GM21529 (cell line): Measurements from ENCODE around the gene F5.
A peak's percentile ranks its signal among the peaks of the same experiment; 100 is the strongest.

ENCODE experiments used
- ATAC-seq: cut with Tn5 transposase; IDR thresholded peaks from one replicate; pipeline ENCODE4 v1.9.1; 2021; ENCODE audit not compliant: unreplicated experiment

Gene F5

DNA sequence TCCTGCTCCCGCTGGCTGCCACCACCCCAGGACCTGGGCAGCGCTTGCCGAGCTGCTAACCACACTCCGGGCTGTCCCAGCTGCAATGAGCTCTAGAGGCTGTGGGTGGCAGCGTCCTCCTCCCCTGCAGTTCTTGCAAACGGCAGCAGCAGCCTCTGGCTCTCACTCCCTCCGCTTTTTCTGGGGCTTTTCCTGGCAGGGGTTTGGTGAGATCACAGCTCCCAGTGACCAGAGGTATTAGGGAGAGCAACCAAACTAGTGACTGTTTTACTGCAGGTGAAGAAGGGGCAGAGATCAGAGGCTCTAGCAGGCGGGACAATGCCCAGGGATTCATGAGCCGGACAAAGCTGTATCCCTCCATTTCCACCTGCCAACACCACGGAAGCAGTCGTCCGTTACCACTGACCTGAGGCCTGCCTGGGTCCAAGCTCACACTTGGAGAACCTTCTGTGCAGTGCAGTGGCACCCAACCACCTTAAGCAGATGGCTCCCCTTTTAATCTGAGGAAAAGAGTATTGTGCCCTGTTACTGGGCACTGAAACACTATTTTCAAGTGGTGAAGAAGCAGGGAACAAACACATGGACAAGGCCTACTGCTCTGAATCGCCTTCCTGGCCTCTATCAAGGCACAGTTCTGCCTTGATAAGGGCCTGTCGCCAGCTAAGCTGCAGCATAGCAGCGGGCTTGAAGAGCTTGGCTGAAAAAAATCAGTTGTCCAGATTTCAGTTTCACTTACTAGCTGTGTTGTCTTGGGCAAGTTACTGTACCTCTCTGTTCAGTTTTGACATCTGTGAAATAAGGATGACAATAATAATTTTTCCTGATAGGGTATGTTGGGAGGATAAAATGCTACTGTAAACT lies at the start of gene F5:
Gene F5 (minus strand): TSS at position 87 of the 861 bp plus-strand sequence. CDS start 95 bp downstream, outside the sequence.
- peak; percentile 98 for ATAC-seq

DNA sequence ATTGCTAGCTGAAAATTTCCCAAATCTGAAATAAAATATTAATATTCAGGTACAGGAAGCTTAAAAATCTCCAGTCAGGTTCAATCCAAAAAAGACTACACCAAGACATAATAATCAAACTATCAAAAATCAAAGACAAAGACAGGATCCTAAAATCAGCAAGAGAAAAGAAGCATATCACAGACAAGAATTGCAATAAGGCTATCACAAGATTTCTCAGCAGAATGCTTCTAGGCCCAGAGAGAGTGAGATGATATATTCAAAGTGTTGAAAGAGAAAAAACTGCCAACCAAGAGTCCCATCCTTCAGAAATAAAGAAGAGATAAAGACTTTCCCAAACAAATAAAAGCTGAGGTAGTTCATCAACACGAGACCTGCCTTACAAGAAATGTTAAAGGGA lies 48.6 kb upstream of the F5 start:
- ATAC-seq, result no peak

DNA sequence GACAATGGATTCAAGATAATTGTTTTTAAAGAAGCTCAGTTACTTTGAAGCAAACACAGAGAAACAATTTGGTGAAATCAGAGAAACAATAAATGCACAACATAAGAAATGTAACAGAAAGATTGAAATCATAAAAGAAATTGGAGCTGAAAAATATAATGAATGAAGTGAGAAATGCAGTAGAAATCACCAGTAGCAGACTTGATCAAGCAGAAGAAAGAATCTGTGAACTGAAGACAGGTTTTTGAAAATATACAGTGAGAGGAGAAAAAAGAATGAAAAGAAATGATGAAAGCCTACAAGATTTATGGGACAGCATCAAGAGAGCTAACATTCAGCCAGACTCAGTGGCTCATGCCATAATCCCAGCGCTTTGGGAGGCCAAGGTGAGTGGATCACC lies 47.9 kb upstream of the F5 start:
- ATAC-seq, result no peak

DNA sequence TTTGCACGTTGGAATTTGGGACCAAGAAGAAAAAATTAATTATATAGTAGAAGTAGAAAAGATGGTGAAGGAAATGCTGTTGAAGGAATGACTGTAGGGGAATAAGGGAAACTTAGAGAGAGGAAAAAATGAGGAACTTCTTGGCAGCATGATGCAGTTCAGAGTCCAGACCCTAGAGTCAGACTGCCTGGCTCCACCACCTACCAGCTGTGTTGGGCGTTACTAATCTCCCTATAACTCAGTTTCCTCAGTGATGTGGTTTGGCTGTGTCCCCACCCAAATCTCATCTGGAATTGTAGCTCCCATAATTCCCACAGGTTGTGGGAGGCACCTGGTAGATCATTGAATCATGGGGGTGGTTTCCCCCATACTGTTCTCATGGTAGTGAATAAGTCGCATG lies 45.0 kb upstream of the F5 start:
- ATAC-seq, result no peak

DNA sequence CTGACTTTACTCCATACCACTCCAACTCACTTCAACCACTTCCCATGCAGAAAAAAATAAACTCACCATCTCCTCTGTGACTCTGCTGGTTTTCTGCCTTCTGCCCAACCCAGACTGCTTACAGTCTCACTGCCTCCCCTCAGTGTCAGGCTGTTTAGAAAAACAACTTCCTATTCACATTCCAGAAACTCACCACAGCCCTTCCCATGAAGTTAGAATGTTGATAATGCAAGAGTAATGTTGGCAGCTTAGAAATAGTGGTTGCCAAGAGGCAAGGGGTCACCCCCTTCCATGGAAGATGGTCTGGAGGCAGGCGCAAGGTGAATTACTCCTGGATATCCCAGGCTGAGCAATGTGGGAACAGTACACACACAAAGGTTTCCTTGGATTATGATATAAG lies 43.7 kb upstream of the F5 start, which contains the start of gene SELP:
Gene SELP (minus strand): TSS at position 119 of the 400 bp plus-strand sequence. CDS start 50 bp downstream, at position 69.
- ATAC-seq, result no peak

DNA sequence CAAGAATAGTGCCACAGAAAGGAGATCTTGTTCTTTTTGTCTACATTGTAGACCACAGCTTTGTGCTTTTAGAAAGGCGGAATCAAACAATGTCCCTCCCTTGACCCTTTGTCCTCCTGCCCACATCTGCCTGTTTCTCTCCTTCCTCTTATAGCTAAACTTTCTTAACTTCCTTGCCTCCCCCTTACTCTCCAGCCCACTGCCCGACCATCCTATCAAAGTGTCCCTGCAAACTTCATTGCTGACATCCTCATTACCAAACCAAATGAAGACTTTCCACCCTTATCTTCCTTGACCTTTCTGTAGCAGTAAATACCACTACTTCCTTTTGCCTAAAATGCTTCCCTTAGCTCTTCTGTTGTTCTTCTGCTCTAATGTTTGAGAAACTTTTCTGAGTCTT lies 38.6 kb upstream of the F5 start:
- no peak for ATAC-seq

DNA sequence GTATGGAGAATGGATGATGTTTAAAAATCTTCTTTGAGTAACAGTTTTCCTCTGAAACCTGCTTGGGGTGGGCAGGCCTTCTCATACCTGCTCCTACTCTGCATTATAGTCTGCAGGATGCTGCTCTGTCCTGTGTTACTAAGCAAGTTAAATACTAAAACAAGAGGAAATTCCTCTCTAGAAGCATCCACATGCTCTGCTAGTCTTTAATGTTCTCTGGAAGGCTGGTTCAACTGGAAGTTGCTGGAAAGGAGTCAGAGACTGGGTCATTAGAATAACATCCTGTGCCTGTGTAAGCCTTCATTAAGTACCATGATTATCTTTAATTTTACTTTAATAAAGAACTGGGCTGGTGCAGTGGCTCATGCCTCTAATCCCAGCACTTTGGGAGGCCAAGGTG lies 37.8 kb upstream of the F5 start:
- ATAC-seq, result no peak

DNA sequence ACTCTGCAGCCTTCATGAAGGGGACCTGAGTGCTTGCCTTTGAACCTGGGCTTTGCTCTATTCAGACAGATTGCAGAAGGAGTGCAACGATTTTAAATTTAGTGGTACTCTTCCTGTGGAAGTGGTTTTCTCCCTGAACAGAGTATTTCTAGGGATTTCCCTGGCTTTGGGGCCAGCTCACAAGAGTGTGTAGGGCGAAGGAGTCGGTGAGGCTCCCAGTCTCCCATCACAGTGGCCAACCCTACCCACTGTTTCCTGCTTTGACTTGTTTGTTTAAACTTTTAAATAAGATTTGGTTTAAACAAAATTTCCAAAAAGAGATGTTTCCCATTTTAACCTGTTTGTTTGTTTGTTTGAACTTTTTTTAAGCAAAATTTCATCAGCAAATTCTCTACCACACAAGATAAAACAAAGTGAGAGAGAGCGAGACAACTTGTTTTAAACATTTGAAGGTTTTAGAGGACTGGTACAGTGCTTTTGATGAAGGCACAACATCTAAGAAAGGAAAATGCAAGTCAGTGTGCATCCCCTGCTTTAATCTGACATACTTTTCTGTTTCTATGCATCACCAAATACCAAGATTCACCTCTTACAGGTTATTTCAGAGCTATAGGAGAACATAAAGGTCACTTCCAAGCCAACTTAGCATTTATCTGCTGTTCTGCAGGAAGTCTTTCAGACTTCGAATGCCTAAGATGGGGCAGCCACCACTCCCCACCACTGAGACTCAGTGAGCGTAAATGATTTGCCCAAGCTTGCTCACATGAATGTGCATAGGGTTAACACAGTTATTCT lies 37.0 kb upstream of the F5 start:
- ATAC-seq, result no peak

DNA sequence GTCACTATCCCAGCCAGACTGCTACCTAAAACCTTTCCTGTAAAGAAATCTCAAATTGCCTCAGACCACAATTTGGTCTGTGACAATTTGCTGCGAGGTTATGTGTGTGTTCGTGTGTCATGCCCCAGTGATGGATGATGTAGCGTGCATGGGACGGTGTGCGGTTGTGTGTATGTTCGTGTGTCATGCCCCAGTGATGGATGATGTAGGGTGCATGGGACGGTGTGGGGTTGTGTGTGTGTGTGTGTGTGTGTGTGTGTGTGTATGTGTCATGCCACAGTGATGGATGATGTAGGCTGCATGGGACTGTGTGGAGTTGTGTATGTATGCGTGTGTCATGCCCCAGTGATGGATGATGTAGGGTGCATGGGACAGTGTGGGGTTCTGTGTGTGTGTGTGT lies 34.3 kb upstream of the F5 start:
- ATAC-seq, result no peak

DNA sequence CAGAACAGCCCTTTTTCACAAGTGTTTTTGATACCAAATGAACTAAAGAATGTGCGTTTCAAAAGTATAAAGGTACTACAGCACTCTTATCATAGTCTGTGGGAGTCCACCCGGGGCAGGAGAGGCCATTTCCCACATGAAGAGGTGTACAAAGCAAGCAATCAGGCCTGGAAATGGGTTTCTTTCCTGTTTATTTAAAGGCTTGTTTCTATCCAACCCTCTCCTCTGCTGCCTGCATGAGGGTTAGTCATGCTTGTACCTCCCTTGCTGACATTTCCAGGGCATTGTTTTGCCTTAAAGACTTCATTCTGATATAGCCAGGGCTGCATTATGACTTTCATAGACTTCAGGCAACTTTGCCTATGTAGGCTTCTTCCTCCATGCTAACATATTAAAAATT lies 32.1 kb upstream of the F5 start:
- ATAC-seq, result no peak

DNA sequence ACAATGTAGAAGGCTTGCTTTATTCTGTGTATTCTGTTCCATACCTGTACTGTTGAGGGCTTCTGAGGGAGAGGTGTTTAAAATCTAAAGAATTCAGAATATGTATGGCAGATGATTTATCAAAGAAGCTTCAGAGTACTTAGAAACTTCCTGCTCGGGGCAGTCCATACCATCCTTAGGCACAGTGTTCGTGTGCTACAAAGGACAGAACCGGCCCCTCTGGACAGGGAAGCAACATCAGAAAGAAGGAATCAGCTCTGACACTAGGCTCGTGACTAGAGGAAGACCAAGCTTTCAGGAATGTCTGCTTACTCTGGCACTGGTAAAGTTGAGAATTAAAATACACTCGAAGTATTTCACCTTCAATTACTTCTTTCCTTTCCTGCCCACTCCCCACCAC lies 29.5 kb upstream of the F5 start:
- no peak for ATAC-seq

DNA sequence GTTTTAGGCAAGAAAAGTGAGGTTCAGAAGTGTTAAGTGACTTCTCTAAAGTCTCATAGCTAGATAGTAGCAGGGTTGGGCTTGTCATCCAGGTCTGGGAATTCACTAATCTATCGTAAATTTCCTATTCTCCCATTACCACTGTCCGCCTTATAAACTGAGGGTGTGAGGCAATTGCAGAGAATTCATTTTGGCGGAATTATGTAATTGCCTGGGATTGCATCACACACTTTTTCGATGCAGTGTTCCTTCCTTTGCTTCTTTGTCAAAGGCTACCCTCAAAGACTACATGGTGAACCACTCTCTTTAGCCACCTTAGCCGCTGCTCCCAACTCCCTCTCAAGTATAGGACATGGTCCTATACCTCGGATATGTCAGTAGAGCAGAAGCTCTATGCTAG lies 24.6 kb upstream of the F5 start:
- no peak for ATAC-seq

DNA sequence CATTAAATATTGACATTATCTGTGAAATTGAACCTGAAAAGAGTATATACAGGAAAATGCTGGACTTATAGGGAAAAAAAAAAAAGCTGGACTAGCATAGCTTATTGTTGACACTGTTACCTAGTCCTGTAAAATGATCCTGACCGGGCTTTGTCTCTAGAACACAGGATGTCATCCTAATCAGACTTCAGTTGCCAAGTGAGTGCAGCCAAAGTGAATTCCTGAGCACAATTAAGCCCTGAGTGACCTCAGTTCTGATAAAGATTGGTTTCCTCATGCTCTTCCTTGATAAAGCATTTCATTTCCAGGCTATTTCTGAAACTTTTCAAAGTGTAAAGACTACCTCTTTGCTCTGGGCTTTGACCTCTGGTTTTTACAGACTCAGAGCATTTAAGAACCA lies 23.8 kb upstream of the F5 start:
- ATAC-seq, result no peak

DNA sequence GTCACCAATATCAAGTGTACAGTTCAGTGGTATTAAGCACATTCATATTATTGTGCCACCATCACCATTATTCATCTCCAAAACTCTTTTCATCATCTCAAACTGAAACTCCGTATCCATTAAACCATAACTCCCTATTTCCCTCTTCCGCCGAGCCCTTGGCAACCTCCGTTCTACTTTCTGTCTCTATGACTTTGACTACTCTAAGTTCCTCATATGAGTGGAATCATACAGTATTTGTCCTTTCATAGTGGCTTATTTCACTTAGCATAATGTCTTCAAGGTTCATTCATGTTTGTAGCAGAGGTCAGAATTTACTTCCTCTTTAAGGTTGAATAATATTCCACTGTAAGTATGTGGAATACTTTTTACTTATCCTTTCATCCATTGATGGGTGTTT lies 21.9 kb upstream of the F5 start:
- ATAC-seq, result no peak

DNA sequence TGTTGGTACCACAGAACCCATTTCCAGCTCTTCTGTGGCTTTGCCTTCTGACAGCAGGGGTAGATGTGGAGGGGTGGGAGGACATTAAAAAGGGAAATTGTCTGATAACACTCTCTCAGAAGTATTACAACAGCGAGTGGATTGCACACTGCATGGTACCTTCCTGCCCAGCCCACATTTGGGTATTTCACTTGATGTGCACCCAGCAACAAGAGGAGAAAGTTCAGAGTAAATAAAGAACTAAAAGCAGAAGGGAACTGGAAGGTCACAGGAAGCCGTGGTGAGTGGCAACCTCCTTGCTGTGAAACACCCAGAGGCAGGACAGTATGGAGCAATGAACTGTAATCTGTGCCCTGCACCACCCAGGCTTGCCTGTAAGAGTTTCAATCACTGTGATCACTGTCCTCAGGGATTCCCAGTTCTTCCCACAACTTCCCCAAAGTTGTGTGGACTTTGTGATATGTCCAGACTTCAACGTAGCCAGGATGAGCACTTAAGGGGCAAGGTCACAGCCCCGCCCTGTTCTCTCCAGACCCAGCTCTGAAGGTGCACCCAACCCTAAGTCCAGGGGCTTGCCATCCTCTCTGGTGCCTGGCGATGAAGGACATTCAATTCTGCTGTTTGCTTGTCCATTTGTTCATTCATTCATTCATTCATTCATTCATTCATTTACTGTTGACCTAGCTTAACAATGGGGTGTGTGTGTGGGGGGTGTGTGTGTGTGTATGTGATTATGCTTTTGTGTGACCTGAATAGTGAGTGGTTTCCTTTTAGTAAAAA lies 18.7 kb upstream of the F5 start:
- ATAC-seq, result peak; percentile 54

DNA sequence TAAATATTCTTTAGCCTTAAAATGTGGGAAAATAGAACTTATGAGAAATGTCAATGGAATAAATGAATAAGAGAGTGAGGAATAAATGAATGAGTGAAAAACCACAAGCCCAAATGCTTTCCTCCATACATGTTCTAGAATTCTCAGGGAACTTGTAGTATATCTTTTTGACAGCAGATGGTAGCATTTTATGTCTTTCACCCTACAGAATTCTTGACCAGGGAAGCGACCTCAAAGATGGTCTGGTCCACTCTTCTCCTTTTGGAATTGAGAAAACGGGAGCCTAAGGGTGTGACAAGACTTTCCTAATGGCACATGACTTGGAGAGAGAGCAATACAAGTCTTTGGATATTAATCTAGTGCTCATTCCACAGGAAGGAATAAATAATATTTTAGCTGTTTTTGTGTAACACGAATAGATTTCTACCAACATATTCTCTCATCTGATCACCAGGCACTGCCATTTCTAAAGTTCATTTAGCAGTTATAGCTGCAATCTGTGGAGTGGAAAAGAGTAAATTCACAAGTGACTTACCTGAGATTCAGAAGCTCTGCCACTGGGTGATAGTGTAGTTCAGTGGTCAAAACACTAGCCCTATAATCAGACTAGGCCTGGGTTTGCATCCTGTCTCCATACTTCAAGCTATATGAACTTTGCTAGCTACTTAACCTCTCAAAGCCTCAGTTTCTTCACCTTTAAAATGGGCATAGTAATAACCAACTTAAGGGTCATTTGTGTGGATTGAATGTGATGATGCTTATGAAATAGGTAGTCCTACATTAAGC lies 15.0 kb upstream of the F5 start:
- no peak for ATAC-seq

DNA sequence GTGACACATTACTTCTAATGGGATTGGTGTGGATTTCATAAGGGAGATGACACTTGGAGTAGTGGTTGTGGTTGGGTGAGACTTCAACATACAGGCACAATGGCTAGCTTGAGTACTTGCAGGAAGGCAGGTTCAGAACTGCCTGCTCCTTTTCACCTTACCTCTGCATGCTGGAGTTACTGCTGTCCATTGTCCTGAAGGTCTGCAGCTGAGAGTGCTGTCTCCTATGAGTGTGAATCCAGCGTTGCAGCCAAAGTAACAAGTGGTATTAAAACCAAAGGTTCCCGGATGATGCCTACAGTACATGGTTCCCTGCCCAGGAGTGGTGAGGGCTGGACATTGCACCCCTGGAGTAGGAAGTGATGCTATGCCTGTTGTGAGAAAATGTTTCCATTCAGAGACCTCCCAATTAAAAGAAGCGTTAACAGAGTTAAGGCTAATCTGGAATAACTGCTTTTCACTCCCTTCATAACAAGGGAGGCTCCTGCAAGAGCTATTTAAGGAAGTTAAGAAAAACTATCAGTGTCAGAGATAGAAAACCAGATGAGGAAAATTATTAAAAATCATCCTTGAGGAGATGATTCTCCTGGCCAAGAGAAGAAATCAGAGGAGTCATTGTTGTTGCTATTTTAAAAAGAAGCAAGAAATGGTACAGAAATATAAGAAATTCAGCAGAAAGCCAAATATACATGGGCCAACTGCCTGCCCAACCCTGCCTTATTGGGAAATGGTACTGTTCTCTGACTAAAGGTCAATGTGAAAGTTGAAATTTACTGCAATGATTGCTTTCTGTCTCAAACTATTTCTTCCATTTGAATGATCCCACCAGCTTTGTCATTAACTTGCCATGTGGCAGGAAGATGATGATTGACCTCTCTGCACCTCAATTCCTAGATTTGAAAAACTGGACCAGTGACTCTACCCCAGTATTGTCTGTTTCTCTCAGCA lies 9.8 kb upstream of the F5 start:
- peak; percentile 62 for ATAC-seq

DNA sequence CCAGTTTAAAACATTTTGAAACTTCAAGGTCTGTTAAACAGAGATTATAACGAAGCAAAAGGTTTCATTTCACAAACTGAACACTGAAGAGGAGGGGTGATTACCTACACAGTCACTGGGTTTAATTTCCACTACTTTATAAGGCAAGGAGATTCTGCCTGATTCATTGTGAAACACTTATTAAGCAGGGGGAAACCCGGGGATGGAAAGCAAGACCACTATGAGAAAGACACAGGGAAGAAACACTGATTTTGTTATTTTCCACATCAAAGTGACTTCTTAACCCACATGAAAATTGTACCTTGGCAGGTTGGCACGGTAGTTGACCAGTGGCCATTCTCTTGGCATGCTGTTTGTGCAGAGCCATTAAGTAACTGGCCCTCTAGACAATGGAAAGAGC lies 8.1 kb upstream of the F5 start:
- ATAC-seq, result no peak

DNA sequence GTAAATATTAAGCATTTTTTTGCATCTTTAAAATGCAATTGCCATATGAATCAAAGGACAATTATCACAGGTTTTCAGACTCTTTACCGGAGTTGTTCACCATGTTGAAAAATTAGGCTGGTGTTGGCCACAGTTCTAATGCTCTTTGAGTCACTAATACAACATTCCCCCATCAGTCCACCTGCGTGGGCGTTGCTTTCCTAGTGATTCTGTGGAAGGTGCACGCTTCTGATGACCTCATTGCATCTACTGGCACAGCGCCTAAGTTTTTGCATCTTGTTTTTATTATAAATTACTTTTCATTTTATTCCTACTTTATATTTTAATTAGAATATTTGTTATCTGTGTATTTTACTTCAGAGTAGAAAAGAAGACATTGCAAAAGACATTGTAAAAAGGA lies 4.7 kb upstream of the F5 start:
- ATAC-seq, result no peak
